HCT116 (cell line): ENCODE results near the gene SLC24A3.
"Not testable (repeated sequence)": the region's sequence is repeated elsewhere in the genome, so short reads cannot be mapped to it uniquely, and the experiment has no call there.

Experiments
- CEBPB ChIP-seq: IDR thresholded peaks from 2 replicates; pipeline ENCODE4 v1.6.1; 2012; ENCODE audit warnings: low read depth
- EGR1 ChIP-seq: IDR thresholded peaks from 2 replicates; pipeline ENCODE4 v1.6.1; 2012; ENCODE audit warnings: low read depth
- EZH2 ChIP-seq: fragments of 200-600 bp; sonication (generic); IDR thresholded peaks from 2 replicates; pipeline ENCODE4 v1.6.1; 2017; ENCODE audit warnings: antibody characterized with exemption, mixed run types
- JUND ChIP-seq: IDR thresholded peaks from 2 replicates; pipeline ENCODE4 v1.6.1; 2012
- POLR2A ChIP-seq: IDR thresholded peaks from 2 replicates; pipeline ENCODE4 v1.7.0; 2011; ENCODE audit warnings: borderline replicate concordance; ENCODE audit not compliant: insufficient read depth, insufficient read length; ENCODE audit errors: extremely low read depth
- POLR2AphosphoS5 ChIP-seq: IDR thresholded peaks from 2 replicates; pipeline ENCODE4 v1.6.1; 2011; ENCODE audit warnings: mild to moderate bottlenecking, low read depth, low read length, moderate library complexity
- SRF ChIP-seq: IDR thresholded peaks from 2 replicates; pipeline ENCODE4 v1.6.1; 2012; ENCODE audit warnings: low read depth
- YY1 ChIP-seq: IDR thresholded peaks from 2 replicates; pipeline ENCODE4 v1.6.1; 2011; ENCODE audit warnings: low read length, low read depth, moderate library complexity, mild to moderate bottlenecking; ENCODE audit not compliant: insufficient replicate concordance; ENCODE audit errors: extremely low read depth
- ZFX ChIP-seq: fragments of 450-650 bp; IDR thresholded peaks from 2 replicates; pipeline ENCODE4 v1.6.1; 2017
- TF ChIP-seq, protein P1 (sequence below): IDR thresholded peaks from 2 replicates; pipeline ENCODE4 v1.6.1; 2012
- TF ChIP-seq, protein P2 (sequence below), 3 experiments: fragments of 200-600 bp in 1 of 3; sonication (generic) in 1 of 3; IDR thresholded peaks in 2 of 3; conservative IDR thresholded peaks in 1 of 3; 2 replicates each; pipeline ENCODE4 v1.5.1; 2012 to 2017; ENCODE audit warnings: low read depth in 2 of 3, low read length in 2 of 3, antibody characterized with exemption in 1 of 3, borderline replicate concordance in 1 of 3, control low read depth in 1 of 3, mild to moderate bottlenecking in 1 of 3, mixed read lengths in 1 of 3, mixed run types in 1 of 3, moderate library complexity in 1 of 3; ENCODE audit not compliant: insufficient read depth in 1 of 3
- TF ChIP-seq, protein P3 (sequence below): IDR thresholded peaks from 2 replicates; pipeline ENCODE4 v1.6.1; 2012
- TF ChIP-seq, protein P4 (sequence below): IDR thresholded peaks from 2 replicates; pipeline ENCODE4 v1.6.1; 2012; ENCODE audit warnings: low read depth

DNA sequence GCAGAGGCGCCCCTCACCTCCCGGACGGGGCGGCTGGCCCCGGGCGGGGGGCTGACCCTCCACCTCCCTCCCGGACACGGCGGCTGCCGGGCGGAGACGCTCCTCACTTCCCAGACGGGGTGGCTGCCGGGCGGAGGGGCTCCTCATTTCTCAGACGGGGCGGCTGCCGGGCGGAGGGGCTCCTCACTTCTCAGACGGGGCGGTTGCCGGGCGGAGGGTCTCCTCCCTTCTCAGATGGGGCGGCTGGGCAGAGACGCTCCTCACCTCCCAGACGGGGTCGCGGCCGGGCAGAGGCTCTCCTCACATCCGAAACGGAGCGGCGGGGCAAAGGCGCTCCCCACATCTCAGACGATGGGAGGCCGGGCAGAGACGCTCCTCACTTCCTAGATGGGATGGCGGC lies 466.1 kb downstream of the SLC24A3 start:
- TF ChIP-seq, protein P1, sequence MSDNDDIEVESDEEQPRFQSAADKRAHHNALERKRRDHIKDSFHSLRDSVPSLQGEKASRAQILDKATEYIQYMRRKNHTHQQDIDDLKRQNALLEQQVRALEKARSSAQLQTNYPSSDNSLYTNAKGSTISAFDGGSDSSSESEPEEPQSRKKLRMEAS = not testable (repeated sequence)
- TF ChIP-seq EGR1, YY1, POLR2A, SRF, CEBPB, EZH2, JUND, ZFX, POLR2AphosphoS5: not testable (repeated sequence)
- TF ChIP-seq, protein P2, sequence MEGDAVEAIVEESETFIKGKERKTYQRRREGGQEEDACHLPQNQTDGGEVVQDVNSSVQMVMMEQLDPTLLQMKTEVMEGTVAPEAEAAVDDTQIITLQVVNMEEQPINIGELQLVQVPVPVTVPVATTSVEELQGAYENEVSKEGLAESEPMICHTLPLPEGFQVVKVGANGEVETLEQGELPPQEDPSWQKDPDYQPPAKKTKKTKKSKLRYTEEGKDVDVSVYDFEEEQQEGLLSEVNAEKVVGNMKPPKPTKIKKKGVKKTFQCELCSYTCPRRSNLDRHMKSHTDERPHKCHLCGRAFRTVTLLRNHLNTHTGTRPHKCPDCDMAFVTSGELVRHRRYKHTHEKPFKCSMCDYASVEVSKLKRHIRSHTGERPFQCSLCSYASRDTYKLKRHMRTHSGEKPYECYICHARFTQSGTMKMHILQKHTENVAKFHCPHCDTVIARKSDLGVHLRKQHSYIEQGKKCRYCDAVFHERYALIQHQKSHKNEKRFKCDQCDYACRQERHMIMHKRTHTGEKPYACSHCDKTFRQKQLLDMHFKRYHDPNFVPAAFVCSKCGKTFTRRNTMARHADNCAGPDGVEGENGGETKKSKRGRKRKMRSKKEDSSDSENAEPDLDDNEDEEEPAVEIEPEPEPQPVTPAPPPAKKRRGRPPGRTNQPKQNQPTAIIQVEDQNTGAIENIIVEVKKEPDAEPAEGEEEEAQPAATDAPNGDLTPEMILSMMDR (IDR thresholded peaks at IDR 0.05 in 2 of 3, conservative IDR thresholded peaks at IDR 0.05 in 1 of 3; ENCODE audit: borderline replicate concordance in 1 of 3, insufficient read depth in 1 of 3, low read depth in 2 of 3, low read length in 2 of 3) = not testable (repeated sequence)
- TF ChIP-seq, protein P3, sequence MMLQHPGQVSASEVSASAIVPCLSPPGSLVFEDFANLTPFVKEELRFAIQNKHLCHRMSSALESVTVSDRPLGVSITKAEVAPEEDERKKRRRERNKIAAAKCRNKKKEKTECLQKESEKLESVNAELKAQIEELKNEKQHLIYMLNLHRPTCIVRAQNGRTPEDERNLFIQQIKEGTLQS = not testable (repeated sequence)
- TF ChIP-seq, protein P4, sequence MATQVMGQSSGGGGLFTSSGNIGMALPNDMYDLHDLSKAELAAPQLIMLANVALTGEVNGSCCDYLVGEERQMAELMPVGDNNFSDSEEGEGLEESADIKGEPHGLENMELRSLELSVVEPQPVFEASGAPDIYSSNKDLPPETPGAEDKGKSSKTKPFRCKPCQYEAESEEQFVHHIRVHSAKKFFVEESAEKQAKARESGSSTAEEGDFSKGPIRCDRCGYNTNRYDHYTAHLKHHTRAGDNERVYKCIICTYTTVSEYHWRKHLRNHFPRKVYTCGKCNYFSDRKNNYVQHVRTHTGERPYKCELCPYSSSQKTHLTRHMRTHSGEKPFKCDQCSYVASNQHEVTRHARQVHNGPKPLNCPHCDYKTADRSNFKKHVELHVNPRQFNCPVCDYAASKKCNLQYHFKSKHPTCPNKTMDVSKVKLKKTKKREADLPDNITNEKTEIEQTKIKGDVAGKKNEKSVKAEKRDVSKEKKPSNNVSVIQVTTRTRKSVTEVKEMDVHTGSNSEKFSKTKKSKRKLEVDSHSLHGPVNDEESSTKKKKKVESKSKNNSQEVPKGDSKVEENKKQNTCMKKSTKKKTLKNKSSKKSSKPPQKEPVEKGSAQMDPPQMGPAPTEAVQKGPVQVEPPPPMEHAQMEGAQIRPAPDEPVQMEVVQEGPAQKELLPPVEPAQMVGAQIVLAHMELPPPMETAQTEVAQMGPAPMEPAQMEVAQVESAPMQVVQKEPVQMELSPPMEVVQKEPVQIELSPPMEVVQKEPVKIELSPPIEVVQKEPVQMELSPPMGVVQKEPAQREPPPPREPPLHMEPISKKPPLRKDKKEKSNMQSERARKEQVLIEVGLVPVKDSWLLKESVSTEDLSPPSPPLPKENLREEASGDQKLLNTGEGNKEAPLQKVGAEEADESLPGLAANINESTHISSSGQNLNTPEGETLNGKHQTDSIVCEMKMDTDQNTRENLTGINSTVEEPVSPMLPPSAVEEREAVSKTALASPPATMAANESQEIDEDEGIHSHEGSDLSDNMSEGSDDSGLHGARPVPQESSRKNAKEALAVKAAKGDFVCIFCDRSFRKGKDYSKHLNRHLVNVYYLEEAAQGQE = not testable (repeated sequence)
